Measurements from ENCODE around the gene ATG16L2.

Gene ATG16L2

DNA sequence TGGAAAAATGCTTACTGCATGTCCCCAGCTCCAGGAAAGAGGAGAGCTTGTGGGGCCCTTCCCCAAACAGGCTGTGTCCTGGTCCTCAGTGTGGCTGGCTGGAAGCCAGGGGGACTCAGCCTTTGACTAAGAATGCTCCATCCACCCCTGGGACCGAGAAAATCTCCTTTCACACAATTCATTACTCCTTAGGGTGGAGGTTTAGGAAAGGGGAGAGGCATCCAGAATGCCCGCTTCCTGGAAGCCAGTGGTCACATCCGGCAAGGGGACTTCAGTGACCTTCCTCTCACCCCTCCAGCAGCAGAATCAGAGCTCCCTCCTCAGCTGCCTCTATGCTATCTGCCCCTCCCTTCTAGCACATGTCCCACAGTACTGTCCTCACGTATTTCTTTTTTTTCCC lies 21.9 kb downstream of the ATG16L2 start:
- H3K27ac ChIP-seq: no peak overlapping the region
- no peak for TF ChIP-seq ZFX (IDR thresholded peaks at IDR 0.05; ENCODE audit: borderline replicate concordance)
- TF ChIP-seq CTCF (IDR thresholded peaks at IDR 0.05): no peak

DNA sequence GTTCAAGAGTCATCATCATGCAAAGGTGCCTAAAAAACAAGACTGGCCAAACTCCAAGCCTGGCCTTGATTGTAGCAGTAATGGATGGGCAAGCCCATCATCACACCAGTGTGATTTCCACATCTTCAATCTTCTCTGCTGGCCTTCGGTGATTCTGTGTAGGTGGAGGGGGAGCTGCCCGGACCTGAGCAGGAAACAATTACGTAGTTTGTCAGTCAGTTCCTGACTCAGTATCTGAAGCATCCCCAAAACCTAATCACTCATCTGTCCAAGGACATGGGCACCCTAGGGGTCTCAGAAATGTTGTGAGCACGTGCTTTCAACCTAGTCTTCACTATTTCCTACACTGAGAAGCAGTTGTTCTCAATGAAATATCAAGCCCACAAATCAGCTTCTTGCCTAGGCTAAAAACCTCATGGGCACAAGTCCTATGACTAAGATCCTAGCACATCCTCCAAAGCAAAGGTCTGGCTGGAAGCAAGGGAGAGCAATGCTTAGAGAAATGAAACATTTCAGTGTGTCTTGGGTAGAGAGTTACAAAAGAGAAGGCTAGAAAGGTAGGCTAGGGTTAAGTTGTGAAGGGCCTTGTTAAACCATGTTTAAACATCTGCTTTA lies 24.6 kb downstream of the ATG16L2 start:
- no peak overlapping the region for H3K27ac ChIP-seq

DNA sequence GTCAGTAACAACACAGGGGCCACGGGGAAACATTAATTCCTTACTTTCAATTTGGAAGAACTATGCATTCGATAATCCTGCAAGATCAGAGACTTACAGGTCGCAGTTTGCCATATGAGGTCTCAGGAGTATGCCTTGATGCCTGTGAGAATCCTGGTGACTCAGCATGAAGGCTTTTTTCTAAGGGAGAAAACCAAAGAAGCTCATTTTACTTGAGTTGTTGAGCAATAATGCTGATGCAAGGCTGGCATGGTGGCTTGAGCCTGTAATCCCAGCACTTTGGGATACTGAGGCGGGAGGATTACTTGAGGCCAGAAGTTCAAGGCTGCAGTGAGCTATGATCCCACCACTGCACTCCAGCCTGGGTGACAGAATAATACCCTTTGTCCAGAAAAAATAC lies 26.6 kb downstream of the ATG16L2 start:
- no peak for TF ChIP-seq CTCF (IDR thresholded peaks at IDR 0.05)
- TF ChIP-seq ZFX (IDR thresholded peaks at IDR 0.05; ENCODE audit: borderline replicate concordance): no peak
- no peak overlapping the region for H3K27ac ChIP-seq

More for the DNA sequence above, 24.6 kb downstream of the ATG16L2 start:
- no peak for TF ChIP-seq ZFX (IDR thresholded peaks at IDR 0.05; ENCODE audit: borderline replicate concordance)
- TF ChIP-seq CTCF (IDR thresholded peaks at IDR 0.05): no peak

DNA sequence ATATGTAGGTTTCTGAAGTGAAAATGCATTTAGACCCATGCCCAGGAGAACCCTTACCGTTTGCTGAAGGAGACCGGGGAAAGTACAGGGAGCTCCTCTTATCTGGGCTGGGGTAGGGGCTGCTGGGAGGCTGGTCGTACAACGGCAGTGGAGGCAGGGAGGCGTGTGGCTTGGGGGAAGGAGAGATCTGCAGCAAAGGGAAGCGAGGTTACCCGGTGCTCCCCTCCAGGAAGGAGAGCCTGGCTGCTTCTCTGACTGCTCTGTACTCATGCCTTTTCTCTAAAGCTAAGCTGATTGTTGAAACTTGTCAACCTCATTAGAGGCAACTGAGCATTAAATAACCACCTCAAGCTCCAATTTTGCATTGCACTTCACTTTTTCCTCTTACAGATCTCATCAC lies 27.2 kb downstream of the ATG16L2 start:
- no peak overlapping the region for H3K27ac ChIP-seq
- TF ChIP-seq ZFX (IDR thresholded peaks at IDR 0.05; ENCODE audit: borderline replicate concordance) (no peak), CTCF (IDR thresholded peaks at IDR 0.05) (no peak)

- no peak for TF ChIP-seq ZFX (IDR thresholded peaks at IDR 0.05; ENCODE audit: borderline replicate concordance)
- no peak for TF ChIP-seq CTCF (IDR thresholded peaks at IDR 0.05)
- H3K27ac ChIP-seq: no peak overlapping the region
Observed at GRCh38 chr11:72842126-72842525, 27.9 kb downstream of the ATG16L2 start.

GRCh38 chr11:72842653-72843330 lies 28.6 kb downstream of the ATG16L2 start:
- TF ChIP-seq CTCF (IDR thresholded peaks at IDR 0.05) (no peak), ZFX (IDR thresholded peaks at IDR 0.05; ENCODE audit: borderline replicate concordance) (no peak)
- H3K27ac ChIP-seq: no peak overlapping the region

GRCh38 chr11:72844356-72844755 lies 30.1 kb downstream of the ATG16L2 start:
- TF ChIP-seq ZFX (IDR thresholded peaks at IDR 0.05; ENCODE audit: borderline replicate concordance): no peak
- no peak for TF ChIP-seq CTCF (IDR thresholded peaks at IDR 0.05)
- no peak overlapping the region for H3K27ac ChIP-seq

All from 22Rv1 (cell line).